Fibroblast of skin of left quadriceps (primary cell): Measurements from ENCODE around the gene MAP3K19.
"Not testable (repeated sequence)": the region's sequence is repeated elsewhere in the genome, so short reads cannot be mapped to it uniquely, and the experiment has no call there.

Experiments
- DNase-seq, 2 experiments: peaks; one replicate each; pipeline ENCODE4 v3.0.0-alpha.2; 2013; ENCODE audit warnings: low read depth in 2 of 2

The MAP3K19 gene, protein sequence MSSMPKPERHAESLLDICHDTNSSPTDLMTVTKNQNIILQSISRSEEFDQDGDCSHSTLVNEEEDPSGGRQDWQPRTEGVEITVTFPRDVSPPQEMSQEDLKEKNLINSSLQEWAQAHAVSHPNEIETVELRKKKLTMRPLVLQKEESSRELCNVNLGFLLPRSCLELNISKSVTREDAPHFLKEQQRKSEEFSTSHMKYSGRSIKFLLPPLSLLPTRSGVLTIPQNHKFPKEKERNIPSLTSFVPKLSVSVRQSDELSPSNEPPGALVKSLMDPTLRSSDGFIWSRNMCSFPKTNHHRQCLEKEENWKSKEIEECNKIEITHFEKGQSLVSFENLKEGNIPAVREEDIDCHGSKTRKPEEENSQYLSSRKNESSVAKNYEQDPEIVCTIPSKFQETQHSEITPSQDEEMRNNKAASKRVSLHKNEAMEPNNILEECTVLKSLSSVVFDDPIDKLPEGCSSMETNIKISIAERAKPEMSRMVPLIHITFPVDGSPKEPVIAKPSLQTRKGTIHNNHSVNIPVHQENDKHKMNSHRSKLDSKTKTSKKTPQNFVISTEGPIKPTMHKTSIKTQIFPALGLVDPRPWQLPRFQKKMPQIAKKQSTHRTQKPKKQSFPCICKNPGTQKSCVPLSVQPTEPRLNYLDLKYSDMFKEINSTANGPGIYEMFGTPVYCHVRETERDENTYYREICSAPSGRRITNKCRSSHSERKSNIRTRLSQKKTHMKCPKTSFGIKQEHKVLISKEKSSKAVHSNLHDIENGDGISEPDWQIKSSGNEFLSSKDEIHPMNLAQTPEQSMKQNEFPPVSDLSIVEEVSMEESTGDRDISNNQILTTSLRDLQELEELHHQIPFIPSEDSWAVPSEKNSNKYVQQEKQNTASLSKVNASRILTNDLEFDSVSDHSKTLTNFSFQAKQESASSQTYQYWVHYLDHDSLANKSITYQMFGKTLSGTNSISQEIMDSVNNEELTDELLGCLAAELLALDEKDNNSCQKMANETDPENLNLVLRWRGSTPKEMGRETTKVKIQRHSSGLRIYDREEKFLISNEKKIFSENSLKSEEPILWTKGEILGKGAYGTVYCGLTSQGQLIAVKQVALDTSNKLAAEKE (N-terminal part only)

DNA sequence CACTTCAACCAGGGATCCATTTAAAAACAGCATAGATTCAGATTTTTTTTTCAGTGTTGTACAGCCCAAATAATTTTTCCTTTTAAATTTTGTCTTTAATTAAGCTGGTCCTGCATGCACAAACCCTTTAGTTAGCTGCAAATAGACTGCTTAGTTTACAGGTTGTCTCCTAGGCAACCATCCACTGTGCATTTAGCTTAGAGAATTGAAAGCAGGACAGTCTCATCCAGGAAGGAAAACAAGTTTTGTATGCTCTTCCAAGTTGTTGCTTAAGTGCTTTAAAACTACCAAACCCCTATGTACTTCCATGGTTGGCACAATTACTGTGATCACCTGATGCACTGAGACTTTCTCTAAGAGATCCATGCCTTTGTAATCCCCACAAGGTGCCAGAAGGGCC lies at the start of gene MAP3K19:
TSS of gene MAP3K19 (minus strand) at position 148 of the 400 bp plus-strand sequence. CDS start 22,800 bp downstream, outside the sequence.
- no peak for DNase-seq

- DNase-seq: peak in 1 of 2 experiments; percentile 1
These were observed 49.6 kb upstream of the MAP3K19 start for GRCh38 chr2:135096665-135097446.

GRCh38 chr2:135095591-135095990 lies 48.3 kb upstream of the MAP3K19 start:
- no peak for DNase-seq

DNA sequence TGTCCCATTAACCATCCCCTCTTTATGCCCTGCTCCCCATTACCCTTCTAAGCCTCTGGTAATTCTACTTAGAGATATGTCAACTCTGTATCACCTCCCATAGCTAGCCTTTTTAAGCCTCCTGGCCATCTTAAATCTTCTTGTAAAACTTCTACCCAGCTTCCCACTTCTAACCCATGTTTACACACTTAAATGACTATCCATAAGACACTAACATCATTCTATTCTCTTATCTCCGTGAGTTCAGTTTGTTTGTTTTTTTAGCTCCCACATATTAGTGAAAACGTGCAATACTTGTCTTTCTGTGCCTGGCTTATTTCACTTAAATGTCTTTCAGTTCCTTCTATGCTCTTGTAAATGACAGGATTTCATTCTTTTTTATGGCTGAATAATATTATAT lies 47.3 kb upstream of the MAP3K19 start:
- no peak for DNase-seq

DNA sequence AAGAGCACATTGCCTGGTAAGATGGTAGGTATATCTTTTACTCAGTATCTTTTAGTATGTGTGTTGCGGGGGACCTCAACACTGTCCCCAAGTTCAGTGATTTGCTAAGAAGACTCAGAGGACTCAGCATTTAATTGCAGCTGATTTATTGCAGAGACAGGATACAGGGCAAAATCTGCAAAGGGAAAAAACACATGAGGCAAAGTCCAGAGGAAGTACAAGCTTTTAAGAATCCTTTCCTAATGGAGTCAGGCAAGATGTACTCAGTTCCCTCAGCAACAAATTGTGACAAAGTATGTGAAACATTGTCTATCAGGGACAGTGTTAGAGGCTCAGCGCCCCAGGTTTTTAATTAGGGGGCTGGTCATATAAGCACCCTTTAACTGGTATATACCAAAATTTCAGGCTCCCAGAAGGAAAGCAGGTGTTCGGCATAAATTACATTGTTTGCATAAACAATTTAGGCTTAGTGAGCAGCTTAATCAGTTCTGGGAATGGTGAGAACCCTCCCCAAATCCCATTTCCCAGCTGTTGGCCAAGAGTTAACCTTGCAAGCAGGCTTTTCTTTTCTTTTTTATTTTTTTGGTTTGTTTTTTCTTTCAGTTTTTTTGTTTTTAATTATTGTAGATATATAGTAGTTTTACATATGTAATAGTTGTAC lies 46.6 kb upstream of the MAP3K19 start:
- DNase-seq: no peak

DNA sequence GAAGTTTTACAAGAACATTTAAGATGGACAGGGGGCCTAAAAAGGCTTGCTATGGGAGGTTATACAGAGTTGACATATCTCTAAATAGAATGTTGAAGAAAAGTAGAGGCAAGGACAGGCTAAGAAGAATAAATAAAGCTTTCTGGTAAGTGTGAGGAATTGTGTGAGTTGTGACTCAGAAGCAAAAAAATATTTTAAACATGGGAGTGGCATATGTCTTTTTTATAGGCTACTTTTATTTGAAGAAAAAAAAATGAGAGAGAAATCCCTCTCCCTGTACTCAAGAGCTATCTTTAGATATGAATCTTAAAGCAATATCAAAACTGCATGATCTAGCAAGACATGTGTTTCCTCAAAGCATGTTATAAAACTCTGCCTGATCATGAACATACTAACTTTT lies 45.9 kb upstream of the MAP3K19 start:
- no peak for DNase-seq

DNA sequence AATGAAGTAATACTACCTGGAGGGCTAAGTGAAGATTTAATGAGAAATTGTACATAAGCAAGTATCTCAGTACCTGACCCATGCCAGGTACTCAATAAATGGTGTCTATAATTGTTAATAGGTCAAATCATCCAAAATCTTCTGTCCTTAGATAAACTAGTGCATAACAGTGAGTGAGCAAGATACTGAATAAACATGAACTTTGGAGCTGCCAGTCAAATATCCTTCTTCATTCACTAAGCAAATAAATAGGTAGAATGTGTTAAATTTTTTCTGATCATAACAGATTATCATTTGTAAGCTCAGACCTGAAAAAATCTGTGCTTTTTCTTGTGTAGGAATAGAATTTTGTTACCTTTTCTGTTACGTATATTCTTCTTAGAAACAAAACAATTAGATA lies 44.4 kb upstream of the MAP3K19 start:
- DNase-seq: no peak

GRCh38 chr2:135089597-135089996 lies 42.4 kb upstream of the MAP3K19 start:
- DNase-seq: not testable (repeated sequence)

DNA sequence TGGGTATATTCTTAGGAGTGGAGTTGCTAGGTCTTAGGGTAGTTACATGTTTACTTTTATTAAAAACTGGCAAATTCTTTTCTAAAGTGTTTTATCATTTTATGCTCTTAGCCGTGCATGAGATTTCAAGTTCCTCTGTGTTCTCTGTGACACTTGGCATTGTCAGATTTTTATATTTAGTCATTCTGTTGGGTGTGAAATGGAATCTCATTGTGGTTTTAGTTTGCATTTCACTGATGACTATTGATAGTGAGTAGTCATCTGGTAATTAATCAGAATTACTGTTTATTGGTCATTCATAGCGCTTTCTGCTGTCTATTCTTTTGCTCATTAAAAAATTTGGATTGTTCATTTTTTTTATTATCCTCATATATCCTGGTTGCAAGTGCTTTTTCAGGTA lies 39.0 kb upstream of the MAP3K19 start:
- no peak for DNase-seq

- DNase-seq: no peak
These were observed 31.2 kb upstream of the MAP3K19 start for GRCh38 chr2:135078417-135078816.

GRCh38 chr2:135076556-135076955 lies 29.3 kb upstream of the MAP3K19 start:
- no peak for DNase-seq

DNA sequence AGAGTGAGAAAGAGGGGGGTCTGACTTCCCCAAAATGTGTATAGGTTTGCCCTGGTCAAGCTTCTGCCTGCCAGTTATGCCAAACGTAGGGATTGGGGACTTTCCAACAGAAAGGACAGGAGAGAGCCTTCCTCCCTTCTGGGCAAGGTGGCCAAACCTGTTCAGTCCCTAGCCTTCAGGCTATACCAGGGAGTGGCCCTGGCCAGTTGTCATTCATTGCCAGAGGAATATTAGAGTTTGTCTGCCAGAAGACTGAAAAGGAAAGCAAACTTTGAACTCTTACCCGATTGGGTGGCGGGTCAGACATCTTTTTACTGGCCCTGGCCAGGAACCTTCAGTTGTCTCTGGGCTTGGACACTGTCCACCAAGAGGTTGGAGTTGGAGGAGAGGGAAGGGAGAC lies 27.0 kb upstream of the MAP3K19 start:
- no peak for DNase-seq

GRCh38 chr2:135072125-135072997 lies 25.1 kb upstream of the MAP3K19 start:
- DNase-seq: no peak

DNA sequence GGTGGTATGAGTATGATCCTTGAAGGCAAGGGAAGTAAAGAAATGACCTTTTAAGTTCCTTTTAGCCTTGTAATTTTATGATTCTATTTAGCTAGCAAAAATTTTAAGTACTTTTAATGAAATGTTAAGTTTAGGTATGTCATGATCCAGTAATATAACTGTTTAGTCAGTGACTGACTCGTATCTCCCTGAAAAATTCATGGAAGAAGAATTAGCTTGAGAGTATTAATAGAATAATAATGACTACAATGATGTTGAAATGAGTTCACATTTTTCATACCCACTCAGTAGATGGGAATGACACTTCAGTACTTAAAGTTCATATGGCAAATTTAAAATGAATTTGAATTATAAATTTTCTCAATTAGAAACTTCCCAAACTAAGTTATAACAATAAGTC lies 19.5 kb upstream of the MAP3K19 start:
- no peak for DNase-seq

- DNase-seq: no peak
These were observed 16.9 kb upstream of the MAP3K19 start for GRCh38 chr2:135064149-135064548.

- no peak for DNase-seq
These were observed 16.0 kb upstream of the MAP3K19 start for GRCh38 chr2:135063210-135063609.

DNA sequence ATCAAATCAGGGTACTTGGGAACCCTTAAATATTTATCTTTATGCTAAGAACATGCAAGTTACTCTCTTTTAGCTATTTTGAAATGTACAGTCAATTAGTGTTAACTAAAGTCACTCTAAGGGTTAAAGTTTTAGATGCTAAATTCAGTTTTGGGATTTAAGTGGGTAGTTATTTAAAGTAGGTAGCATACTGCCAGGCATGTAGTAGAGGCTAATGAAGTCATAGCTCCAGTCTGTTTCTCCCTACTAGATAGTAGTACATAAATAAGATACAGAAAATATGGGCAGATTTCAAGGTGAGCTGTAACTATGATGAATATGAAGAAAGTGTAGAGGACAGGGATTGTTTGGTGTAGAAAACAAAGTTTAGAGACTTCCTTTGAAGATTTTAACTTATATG lies 12.3 kb upstream of the MAP3K19 start:
- no peak for DNase-seq

GRCh38 chr2:135056790-135057189 lies 9.5 kb upstream of the MAP3K19 start:
- no peak for DNase-seq

DNA sequence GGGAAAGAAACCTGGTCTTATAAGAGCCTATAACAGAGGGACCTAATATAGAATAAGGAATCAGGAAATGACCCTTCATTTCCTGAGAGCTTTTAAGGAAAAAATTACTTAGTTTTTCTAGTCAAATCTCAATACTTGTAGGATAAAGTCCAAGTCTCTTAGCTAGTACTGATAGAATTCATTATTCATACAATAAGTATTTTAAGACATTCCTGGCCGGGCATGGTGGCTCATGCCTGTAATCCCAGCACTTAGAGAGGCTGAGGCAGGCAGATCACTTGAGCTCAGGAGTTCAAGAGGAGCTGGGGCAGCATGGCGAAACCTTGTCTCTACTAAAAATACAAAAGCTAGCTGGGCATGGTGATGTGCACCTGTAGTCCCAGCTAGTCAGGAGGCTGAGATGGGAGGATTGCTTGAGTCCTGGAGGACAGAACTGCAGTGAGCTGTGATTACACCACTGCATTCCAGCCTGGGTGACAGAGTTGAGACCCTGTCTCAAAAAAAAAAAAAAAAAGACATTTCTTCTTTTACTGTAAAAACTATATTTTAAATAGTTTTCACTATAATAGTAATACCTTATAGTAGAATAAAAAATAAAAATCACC lies 8.0 kb upstream of the MAP3K19 start:
- DNase-seq: peak; percentile 50 to 54
